GM18858 (cell line): Measurements from ENCODE around the gene TBL1XR1.
"Not testable (repeated sequence)": the region's sequence is repeated elsewhere in the genome, so short reads cannot be mapped to it uniquely, and the experiment has no call there.

ENCODE experiments used
- ATAC-seq: cut with Tn5 transposase; IDR thresholded peaks from one replicate; pipeline ENCODE4 v1.9.1; 2021; ENCODE audit not compliant: unreplicated experiment

TBL1XR1 gene

GRCh38 chr3:177144922-177145321 lies 52.4 kb downstream of the TBL1XR1 start:
- ATAC-seq: peak; percentile 56

GRCh38 chr3:177141899-177142646 lies 55.2 kb downstream of the TBL1XR1 start:
- ATAC-seq: no peak

DNA sequence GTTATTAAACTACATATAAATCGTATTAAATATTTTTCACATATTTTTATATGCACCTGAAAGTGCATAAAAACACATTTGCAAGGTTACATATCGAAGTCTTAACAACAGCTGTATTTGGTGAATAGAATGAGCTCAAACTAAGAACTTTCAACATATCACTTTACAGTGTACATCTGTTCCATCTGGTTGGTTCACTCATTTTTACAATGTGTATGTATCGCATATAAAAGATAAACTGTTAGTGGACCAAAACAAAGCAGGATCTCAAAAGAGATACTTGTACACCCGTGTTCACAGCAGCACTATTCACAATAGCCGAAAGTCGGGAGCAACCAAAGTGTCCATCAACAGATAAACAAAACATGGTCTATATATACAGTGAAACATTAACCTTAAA lies 55.8 kb downstream of the TBL1XR1 start:
- no peak for ATAC-seq

- ATAC-seq: not testable (repeated sequence)
Measured at GRCh38 chr3:177139220-177139619, 58.1 kb downstream of the TBL1XR1 start.

DNA sequence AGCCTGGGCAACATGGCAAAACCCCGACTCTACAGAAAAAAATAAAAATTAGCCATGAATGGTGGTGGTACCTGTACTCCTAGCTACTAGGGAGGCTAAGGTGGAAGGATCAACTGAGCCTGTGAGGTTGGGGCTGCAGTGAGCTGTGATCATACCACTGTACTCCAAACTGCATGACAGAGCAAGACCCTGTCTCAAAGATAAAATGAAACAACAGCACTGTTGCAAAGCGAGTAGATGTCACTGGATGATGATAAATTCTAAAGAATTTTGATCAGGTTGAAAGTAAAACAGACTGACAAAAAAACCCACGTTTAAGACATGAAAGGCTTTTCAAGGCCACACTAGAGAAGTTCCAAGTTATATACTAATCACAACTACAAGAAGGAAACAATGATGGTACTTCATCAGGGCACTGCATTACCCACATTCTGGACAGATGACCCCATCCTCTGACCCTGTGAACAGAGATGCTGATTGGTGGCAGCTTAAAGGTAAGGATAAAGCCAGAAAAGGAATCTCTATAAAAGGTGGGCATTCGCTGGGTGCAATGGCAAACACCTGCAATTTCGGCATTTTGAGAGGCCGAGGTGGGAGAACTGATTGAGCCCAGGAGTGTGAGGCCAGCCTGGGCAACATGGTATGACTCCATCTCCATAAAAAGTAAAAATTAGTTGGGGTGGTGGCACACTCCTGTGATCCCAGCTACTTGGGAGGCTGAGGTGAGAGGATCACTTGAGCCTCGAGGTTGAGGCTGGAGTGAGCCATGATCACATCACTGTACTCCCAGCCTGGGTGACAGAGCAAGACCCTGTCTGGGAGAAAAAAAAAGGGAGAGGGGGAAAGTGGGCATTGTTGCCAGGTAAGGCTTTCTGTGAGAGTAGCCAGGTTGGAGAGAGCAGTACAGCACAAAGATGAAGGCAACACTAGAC lies 59.2 kb downstream of the TBL1XR1 start:
- ATAC-seq: no peak

- ATAC-seq: no peak
Measured at GRCh38 chr3:177136741-177137140, 60.5 kb downstream of the TBL1XR1 start.

DNA sequence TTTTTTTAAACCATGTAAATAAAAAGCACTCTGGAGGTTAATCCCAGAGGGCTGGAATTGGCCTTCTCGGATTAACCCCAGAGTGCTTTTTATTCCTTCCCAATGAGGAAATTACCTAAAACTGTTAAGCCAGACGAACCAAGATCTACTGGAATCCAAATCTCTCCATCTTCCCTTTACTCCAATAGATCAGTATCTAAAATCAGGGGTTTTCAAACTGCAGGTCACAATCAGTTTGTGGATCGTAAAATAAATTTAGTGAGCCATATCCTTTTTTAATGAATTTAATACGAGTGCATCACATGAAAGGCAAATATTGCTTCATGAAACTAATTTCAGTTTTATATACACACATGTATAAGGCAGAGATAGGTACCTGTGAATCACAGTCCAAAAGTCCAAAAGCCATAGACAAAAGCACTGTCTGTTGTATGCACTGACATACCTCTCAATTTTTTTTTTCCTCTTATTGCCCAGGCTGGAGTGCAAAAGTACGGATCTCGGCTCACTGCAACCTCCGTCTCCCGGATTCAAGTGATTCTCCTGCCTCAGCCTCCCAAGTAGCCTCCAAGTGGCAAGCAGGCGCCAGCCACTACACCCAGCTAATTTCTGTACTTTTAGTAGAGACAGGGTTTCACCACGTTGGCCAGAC lies 61.3 kb downstream of the TBL1XR1 start:
- no peak for ATAC-seq

DNA sequence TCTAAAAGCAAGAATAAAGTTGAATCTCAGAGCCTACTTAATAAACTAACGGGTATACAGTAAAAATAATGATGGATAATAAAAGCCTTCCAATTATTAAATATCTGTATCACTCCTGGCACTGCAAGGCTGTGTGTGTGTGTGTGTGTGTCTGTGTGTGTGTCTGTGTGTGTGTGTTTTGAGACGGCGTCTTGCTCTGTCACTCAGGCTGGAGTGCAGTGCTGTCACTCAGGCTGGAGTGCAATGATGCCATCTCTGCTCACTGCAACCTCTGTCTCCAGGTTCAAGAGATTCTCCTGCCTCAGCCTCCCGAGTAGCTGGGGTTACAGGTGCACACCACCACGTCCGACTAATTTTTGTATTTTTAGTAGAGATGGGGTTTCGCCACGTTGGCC lies 62.5 kb downstream of the TBL1XR1 start:
- ATAC-seq: no peak

DNA sequence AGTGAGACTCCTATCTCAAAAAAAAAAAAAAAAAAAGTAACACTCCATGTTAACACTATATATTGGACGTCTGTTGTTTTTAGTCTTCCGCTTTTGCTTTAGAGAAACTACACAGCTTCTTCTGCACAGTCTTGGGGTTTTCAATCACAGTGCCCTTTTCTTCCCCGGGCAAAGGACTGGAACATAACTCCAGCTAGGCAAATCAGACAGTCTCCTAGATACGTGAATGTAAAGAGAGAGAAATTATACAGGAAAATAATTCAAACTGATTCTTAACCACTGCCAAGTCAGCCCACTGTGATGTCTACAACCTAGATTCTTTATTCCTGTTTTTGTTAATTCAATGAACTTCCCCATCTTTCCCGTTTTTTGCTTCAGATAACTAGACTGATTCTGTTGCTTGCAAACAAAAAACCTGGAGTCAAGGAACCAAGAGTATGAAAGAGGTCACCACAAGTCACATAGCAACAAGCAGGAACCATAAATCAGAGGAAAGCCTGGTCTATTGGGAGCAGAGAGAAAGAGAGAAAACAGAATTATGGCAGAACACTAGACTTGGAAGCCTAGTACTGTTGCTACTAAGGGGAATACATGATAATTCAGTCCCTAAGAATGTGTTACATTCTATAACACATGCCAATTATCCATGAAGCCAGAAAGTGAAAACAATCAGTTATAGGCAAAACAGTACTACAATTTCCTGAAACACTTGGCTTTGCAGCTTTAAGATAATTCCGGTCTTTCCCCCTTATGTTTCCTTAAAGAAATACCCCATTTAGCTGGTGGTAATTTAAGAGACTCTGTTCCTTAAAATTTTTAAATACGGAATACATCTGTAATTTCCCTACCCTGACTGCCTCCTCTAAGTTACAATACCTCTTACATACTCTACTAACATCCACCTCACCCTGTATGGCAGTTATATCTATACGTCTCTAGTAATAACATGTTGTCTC lies 63.1 kb downstream of the TBL1XR1 start:
- ATAC-seq: no peak

DNA sequence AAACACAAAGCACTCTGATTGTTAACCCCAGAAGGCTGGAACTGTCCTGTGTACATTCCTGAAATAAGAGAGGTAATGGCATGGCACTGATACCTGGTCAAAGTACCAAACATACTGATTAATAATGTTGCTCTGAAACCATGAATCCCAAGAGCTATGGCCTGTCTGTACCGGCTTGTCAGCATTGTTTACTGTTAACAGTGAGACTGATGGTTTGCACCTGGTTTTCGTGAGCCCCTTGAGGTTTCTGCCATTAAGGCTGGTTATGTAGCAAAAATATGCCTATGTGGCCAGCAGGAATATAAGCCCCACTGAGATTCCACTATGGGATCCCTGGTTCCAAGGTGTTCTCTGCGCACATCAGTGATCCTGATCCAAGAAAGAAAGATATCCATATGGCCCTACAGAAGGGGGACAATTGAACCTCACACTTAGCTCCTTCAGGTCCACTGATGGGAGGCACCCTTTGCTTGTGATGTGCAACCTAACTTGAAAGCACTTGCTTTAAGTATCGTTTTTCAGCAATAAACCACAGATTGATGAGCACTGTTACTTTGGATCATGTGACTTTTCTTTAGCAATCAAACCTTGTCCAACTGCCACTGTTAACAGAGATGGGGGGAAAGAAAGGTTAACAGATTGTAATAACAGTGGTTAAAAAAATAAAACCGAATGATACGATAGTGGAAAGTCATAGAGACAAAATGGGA lies 65.2 kb downstream of the TBL1XR1 start:
- no peak for ATAC-seq

GRCh38 chr3:177127008-177127407 lies 70.3 kb downstream of the TBL1XR1 start:
- ATAC-seq: no peak

GRCh38 chr3:177126015-177126773 lies 71.1 kb downstream of the TBL1XR1 start:
- no peak for ATAC-seq

- no peak for ATAC-seq
Measured at GRCh38 chr3:177124882-177125281, 72.4 kb downstream of the TBL1XR1 start.

DNA sequence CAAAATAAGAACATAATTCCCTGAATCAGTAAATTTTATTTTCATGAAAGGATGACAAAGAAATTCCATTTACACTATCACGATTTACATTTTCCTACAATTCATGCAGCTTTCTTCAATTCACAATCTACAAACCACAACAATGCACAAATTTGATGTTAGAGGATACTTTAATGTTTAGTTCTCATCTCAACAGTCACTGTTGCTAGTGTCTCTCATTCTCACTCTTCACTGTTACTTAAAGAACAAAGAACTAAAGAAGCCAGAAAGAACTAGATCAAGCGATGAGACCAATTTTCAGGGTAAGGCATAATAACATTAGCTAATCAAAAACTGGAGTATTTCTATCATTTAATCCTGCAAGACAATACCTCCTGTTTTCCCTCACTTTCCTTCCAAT lies 73.5 kb downstream of the TBL1XR1 start:
- ATAC-seq: no peak

GRCh38 chr3:177122183-177122856 lies 75.0 kb downstream of the TBL1XR1 start:
- ATAC-seq: no peak

DNA sequence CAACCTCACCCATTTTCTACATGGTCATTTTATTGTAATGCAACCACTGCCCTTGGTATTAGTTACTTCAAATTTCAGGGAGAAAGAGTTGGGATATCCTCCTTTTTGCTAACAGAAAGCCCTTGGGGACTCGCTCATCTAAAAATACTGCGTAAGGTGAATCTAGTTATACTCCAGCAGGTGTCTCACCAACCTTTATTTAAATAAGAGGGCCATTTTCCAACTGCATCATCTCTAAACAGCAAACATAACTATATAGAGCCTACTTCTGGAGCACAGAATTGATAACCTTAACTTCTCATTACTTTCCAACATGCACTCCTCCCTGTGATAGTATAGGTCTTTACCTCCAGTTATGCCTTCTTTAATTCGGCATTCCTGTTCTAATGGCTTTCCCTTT lies 77.5 kb downstream of the TBL1XR1 start:
- ATAC-seq: no peak

DNA sequence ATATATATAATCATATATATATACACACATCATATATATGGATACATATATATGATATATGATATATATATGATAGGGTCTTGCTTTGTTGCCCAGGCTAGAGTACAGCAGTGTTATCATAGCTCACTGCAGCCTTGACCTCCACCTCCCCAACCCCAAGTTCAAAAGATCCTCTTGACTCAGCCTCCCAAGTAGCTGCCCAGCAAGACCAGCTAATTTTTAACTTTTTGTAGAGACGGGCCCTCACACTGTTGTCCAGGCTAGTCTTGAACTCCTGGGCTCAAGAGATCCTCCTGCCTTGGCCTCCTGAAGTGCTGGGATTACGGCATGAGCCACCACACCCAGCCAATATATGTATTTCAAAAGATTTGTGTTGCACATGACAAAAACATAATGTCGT lies 83.0 kb downstream of the TBL1XR1 start:
- no peak for ATAC-seq

- ATAC-seq: no peak
Measured at GRCh38 chr3:177111541-177111949, 85.7 kb downstream of the TBL1XR1 start.

- no peak for ATAC-seq
Measured at GRCh38 chr3:177110895-177111294, 86.4 kb downstream of the TBL1XR1 start.
